Esophagus muscularis mucosa (tissue), 4 donors: ENCODE data around the gene PLCL1. TPM values are rescaled to one million over a fixed set of nuclear protein-coding genes. Genes with fewer than 3 reads are reported as not detected.

ENCODE experiments used
- DNase-seq: peaks from one replicate; pipeline ENCODE4 v3.0.0-alpha.2; 2017; ENCODE audit errors: extremely low spot score
- H3K27ac ChIP-seq, 4 donors: fragments of 200-600 bp; sonication (generic); replicated peaks in 1 of 4; 1 replicate in 3 of 4; 2 replicates in 1 of 4; pipeline ENCODE4 v1.5.1; 2016 to 2019; ENCODE audit warnings: mild to moderate bottlenecking in 1 of 4
- H3K27me3 ChIP-seq, 4 donors: fragments of 200-600 bp; sonication (generic); one replicate each; pipeline versions ENCODE4 v1.5.1 to v1.6.0; 2016 to 2019
- H3K36me3 ChIP-seq, 4 donors: fragments of 200-600 bp; sonication (generic); one replicate each; pipeline ENCODE4 v1.5.1; 2016 to 2019
- H3K4me1 ChIP-seq, 4 donors: fragments of 200-600 bp; sonication (generic); one replicate each; pipeline ENCODE4 v1.5.1; 2016 to 2019
- H3K4me3 ChIP-seq, 4 donors: fragments of 200-600 bp; sonication (generic); 1 replicate in 2 of 4; 2 replicates in 2 of 4; pipeline ENCODE4 v1.5.1; 2016 to 2019; ENCODE audit warnings: mild to moderate bottlenecking in 4 of 4, moderate library complexity in 1 of 4
- H3K9me3 ChIP-seq, 4 donors: fragments of 200-600 bp; sonication (generic); 1 replicate in 3 of 4; 2 replicates in 1 of 4; pipeline ENCODE4 v1.5.1; 2016 to 2019
- CTCF ChIP-seq, 3 experiments: fragments of 200-600 bp in 2 of 3; fragments of 450-650 bp in 1 of 3; sonication (generic) in 2 of 3; IDR thresholded peaks; one replicate each; pipeline ENCODE4 v1.5.1; 2017 to 2019; ENCODE audit warnings: antibody characterized with exemption in 3 of 3, mild to moderate bottlenecking in 2 of 3, moderate library complexity in 1 of 3
- EP300 ChIP-seq: sonication (generic); formaldehyde crosslinking; IDR thresholded peaks from one replicate; pipeline ENCODE4 v1.6.1; 2017; ENCODE audit warnings: antibody characterized with exemption
- POLR2A ChIP-seq: fragments of 450-650 bp; IDR thresholded peaks from one replicate; pipeline ENCODE4 v1.6.1; 2017; ENCODE audit warnings: antibody characterized with exemption, moderate library complexity, mild to moderate bottlenecking, low read depth
- POLR2AphosphoS5 ChIP-seq, 2 donors: sonication (generic); formaldehyde crosslinking; IDR thresholded peaks; one replicate each; pipeline ENCODE4 v1.6.1; 2017; ENCODE audit warnings: antibody characterized with exemption in 2 of 2
- WGBS: methylation state at CpG from one replicate; pipeline ENCODE4 v1.1.5; 2018; 5-methylcytosine and 5-hydroxymethylcytosine counted together
- intact Hi-C: fragments of 100-400 bp; cut with DNase I; formaldehyde crosslinking; loops from one replicate; pipeline ENCODE4 v1.15.1; 2023
- total RNA-seq, 4 donors: library from RNA; depleted of rRNA; stranded (reverse); fragments of >200 nt; gene quantifications; one replicate each; pipeline versions ENCODE4 v1.1.0 to v1.2.1, GENCODE V29; 2016

The PLCL1 gene
- total RNA-seq, 4 donors from 2014 or later: 67.3 to 86.2 (median 79.2) TPM

GRCh38 chr2:198114064-198114463, 309.7 kb downstream of the PLCL1 start:
- TF ChIP-seq CTCF (IDR thresholded peaks at IDR 0.05): no peak
- TF ChIP-seq POLR2AphosphoS5 (IDR thresholded peaks at IDR 0.05): no peak
- no peak for TF ChIP-seq EP300
- no peak for TF ChIP-seq POLR2A
- peaks cover 25 to 48% (median 37%) of the 10 kb centered on the region in 4 donors for H3K4me1 ChIP-seq
- no peaks in the 10 kb centered on the region for H3K36me3 ChIP-seq
- no peaks in the 10 kb centered on the region for H3K9me3 ChIP-seq
- no peak overlapping the region for H3K4me3 ChIP-seq
- H3K27me3 ChIP-seq: no peaks in the 10 kb centered on the region
- intact Hi-C loops: no loop called here
- 64% methylated on average over 1 of the region's 1 CpG for WGBS
- H3K27ac ChIP-seq: no peak overlapping the region
- no peak for DNase-seq

- intact Hi-C loops: no loop called here
- no peaks in the 10 kb centered on the region for H3K9me3 ChIP-seq
- H3K27me3 ChIP-seq: no peaks in the 10 kb centered on the region
- H3K4me3 ChIP-seq: no peak overlapping the region
- H3K36me3 ChIP-seq: no peaks in the 10 kb centered on the region
- H3K27ac ChIP-seq: no peak overlapping the region
- TF ChIP-seq EP300 (no peak), CTCF (IDR thresholded peaks at IDR 0.05) (no peak), POLR2AphosphoS5 (IDR thresholded peaks at IDR 0.05) (no peak), POLR2A (no peak)
- DNase-seq: no peak
- H3K4me1 ChIP-seq: peaks cover 25 to 48% (median 37%) of the 10 kb centered on the region in 4 donors
These were observed 310.8 kb downstream of the PLCL1 start for GRCh38 chr2:198115201-198115600.

- no peaks in the 10 kb centered on the region for H3K9me3 ChIP-seq
- TF ChIP-seq EP300 (no peak), POLR2AphosphoS5 (IDR thresholded peaks at IDR 0.05) (no peak), POLR2A (no peak), CTCF (IDR thresholded peaks at IDR 0.05) (no peak)
- intact Hi-C loops: no loop called here
- no peak for DNase-seq
- H3K27me3 ChIP-seq: no peaks in the 10 kb centered on the region
- peak overlapping the region in 1 of 4 donors; percentile 29 for H3K27ac ChIP-seq
- WGBS: 33% methylated on average over 1 of the region's 1 CpG
- H3K36me3 ChIP-seq: no peaks in the 10 kb centered on the region
- H3K4me3 ChIP-seq: no peak overlapping the region
- peaks cover 25 to 48% (median 37%) of the 10 kb centered on the region in 4 donors for H3K4me1 ChIP-seq
These were observed 312.4 kb downstream of the PLCL1 start for GRCh38 chr2:198116756-198117155.

GRCh38 chr2:198117406-198118041, 313.1 kb downstream of the PLCL1 start:
- no peak for DNase-seq
- 83% methylated on average over 4 of the region's 4 CpGs for WGBS
- H3K9me3 ChIP-seq: no peaks in the 10 kb centered on the region
- H3K36me3 ChIP-seq: no peaks in the 10 kb centered on the region
- peak overlapping the region in 1 of 4 donors; percentile 29 for H3K27ac ChIP-seq
- no peak overlapping the region for H3K4me3 ChIP-seq
- intact Hi-C loops: no loop called here
- H3K4me1 ChIP-seq: peaks cover 25 to 43% (median 33%) of the 10 kb centered on the region in 4 donors
- TF ChIP-seq POLR2A (no peak), CTCF (IDR thresholded peaks at IDR 0.05) (no peak), POLR2AphosphoS5 (IDR thresholded peaks at IDR 0.05) (no peak), EP300 (no peak)
- no peaks in the 10 kb centered on the region for H3K27me3 ChIP-seq

- Histone ChIP-seq H3K27ac (no peak overlapping the region), H3K9me3 (no peaks in the 10 kb centered on the region), H3K27me3 (no peaks in the 10 kb centered on the region), H3K36me3 (peaks cover 0 to 6% (median 0%) of the 10 kb centered on the region in 4 donors), H3K4me3 (no peak overlapping the region), H3K4me1 (peaks cover 8 to 28% (median 16%) of the 10 kb centered on the region in 4 donors)
- DNase-seq: no peak
- no peak for TF ChIP-seq POLR2AphosphoS5 (IDR thresholded peaks at IDR 0.05)
- no peak for TF ChIP-seq EP300
- peak; percentile 55 to 66 (median 59) for TF ChIP-seq CTCF (IDR thresholded peaks at IDR 0.05)
- no peak for TF ChIP-seq POLR2A
- intact Hi-C loops: loop anchor here (2.0 kb wide), 1 partner anchor 325 kb away; no protein-coding TSS in a partner anchor
- WGBS: 91% methylated on average over 1 of the region's 1 CpG
These were observed 323.2 kb downstream of the PLCL1 start for GRCh38 chr2:198127627-198128026.
